IPS DF 19.7 (cell line): ENCODE measurements around the gene CBLN3.

Experiments used
- DNase-seq: peaks from one replicate; pipeline ENCODE4 v3.0.0-alpha.2; 2013; ENCODE audit warnings: low read depth, low spot score

The CBLN3 gene

DNA sequence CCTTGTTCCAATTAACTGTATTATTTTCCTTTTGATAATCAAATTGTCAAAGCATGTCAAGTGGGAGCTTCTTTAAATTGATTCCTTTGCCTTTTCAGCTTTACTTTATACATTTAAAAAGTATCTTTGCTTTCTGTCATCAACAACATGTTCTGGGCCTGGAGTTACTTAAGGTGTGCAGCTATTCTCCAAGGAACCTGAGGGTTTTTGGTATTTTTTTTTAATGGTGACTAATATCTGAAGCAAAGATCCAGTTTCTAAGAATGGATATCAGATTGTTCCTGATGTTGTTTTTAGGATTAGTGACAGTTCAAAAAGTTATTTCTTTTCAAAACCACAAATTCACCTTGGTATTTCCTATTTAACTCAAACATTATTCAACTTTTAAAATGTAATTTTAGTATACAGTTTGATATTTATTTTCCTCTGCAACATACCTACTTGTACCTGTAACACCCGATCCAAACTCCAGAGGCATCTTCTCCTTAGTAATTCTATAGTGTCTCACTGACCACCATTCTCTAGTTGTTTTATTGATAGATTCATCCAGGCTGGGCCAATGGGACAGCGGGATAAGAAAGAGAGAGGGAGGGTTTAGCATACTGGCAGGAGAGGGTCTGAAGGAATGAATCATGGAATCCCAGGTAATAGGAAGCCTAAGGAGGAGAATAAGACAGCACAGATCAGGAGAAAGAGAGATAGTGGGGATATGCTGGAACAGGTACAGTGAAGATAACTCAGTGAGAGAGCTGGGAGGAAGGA is 3.1 kb downstream of the CBLN3 start:
- DNase-seq: no peak

- no peak for DNase-seq
Observed at GRCh38 chr14:24425704-24426103, 3.8 kb downstream of the CBLN3 start.

DNA sequence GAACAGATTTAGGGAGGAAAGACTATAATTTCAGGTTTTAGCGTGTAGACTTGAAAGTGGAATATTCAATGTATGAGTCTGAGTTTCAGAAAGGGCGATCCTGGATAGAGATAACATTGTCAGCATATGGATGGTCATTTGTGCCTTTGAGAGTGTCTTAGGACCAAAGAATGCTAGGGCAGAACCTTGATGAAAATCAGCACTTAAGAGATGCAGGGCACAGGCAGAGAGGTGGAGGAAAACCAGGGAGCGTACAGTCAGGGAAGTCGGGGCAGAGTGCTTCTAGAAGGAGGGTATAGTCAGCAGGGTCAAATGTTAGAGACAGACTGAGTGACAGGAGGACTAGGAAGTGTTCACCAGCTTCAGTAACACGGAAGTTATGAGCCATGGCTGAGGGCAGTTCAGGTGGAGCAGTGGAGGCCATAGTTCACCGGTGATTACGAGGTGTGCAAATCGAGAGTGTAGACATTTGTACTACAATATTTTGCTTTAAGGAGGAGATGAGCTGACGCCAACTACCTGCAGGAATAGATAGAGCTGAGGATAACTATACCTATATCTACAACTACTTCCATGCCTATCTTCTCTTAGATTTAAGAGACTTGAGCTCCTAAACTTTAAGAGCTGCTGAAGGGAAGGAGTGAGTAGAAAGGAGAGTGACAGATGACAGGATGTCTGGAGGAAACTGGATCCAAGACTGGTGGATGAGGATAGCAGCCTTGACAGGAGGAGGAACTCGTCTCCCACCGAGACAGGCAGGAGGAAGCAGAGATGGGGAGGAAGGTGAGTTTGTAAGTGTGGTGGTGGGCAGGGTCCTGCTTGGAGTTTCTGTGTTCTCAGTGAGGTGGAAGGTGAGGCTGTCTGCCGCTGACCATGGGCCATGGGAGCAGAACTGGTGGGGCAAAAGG is 6.5 kb downstream of the CBLN3 start:
- no peak for DNase-seq

DNA sequence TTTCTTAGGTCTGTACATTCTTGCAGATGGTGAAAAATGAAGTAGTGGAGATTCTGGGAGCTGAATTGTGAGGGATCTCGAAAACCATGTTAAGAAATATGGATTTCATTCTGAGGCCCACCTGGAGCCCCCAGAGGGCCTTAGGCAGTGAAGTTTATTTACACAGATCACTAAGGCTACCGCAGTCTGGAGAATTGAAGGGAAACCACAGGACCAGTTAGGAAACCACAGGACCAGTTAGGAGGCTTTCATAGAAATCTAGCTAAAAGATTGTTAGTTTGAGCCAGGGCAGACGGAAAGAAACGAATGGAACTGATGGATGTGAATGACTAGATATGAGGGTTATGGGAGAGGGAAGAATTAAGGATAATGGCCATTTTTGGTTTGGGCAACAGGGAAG is 7.2 kb downstream of the CBLN3 start:
- DNase-seq: no peak

DNA sequence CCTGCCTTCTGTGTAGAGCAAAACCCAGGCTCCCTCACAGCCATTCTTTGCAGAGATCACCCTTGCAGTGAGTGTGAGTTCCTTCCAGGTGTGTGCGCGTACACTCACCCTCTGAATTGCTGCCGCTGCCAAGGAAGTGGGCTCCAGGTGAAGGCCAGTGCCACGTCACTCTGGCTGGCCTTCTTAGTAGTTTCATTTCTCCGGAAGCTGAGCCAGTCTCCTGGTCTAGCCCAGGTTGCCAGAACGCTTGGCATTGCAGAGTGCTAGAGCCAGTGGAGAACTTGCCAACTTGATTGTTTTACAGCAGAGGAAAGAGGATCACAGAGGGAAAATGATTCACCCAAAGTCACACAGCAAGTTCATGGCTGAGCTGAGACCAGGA is 11.0 kb downstream of the CBLN3 start:
- DNase-seq: no peak

DNA sequence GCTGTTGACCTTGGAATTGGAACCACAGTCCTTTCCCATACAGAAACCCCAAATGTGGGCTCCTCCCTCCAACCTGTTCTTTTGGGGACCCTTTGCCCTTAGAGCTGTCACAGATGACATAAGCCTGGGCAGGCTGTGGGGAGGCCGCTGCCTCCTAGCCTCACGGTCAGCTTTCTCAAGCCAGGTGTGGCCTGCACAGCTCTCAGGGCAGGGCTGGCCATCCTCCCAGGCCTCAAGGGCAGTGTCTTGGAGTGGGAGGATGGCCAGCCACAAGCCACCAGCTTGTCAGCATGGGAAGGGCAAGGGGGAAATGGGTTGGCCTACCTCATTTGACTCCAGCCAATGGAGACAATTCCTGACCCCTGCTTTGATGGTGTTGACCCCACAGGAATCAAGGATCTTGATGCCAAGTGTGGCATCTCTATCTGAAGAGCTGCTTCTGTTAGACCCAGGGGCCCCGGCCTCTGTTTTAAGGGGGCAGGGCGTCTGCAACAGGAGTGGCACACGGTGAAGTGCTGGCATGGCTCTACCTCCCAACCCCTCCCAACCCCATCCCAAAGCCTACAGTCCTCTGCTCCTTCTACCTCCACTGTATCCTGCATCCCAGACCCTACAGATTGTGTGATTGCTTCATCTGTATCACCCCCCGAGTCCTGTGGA is 11.5 kb downstream of the CBLN3 start:
- DNase-seq: no peak

DNA sequence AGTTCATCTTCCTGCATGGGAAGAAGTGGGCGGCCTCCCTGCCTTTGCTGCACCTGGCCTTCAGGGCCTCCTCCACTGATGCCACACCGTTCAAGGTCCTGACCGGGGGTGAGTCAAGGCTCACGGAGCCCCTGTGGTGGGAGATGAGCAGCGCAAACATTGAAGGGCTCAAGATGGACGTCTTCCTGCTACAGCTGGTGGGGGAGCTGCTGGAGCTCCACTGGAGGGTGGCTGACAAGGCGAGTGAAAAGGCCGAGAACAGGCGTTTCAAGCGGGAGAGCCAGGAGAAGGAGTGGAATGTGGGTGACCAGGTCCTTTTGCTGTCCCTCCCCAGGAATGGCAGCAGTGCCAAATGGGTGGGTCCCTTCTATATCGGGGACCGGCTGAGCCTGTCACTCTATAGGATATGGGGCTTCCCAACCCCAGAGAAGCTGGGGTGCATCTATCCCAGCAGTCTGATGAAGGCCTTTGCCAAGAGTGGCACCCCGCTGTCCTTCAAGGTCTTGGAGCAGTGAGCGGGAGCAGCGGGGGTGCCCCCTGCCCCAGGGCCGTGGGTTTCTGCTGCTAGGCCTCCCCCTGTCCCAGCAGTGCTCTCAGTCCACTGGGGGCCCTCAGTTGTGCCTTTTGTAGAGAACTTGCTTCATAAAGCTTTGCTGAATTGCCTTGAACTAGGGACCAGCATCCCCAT is 12.4 kb downstream of the CBLN3 start:
- no peak for DNase-seq

DNA sequence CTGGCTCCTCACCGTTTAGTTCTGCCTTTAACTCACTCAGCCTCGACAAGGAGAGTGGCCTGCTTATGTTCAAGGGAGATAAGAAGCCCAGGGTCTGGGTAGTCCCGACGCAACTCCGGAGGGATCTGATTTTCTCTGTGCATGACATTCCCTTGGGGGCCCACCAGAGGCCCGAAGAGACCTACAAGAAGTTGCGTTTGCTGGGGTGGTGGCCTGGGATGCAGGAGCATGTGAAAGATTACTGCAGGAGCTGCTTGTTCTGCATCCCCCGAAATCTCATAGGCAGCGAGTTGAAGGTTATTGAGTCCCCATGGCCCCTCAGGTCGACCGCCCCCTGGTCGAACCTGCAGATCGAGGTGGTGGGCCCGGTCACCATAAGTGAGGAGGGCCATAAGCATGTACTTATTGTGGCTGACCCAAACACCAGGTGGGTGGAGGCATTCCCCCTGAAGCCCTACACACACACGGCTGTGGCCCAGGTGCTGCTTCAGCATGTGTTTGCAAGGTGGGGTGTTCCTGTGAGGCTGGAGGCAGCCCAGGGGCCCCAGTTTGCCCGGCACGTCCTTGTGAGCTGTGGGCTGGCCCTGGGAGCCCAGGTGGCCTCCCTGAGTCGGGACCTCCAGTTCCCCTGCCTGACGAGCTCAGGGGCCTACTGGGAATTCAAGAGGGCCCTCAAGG is 13.1 kb downstream of the CBLN3 start:
- DNase-seq: no peak

GRCh38 chr14:24415421-24416253 is 13.8 kb downstream of the CBLN3 start:
- DNase-seq: no peak

DNA sequence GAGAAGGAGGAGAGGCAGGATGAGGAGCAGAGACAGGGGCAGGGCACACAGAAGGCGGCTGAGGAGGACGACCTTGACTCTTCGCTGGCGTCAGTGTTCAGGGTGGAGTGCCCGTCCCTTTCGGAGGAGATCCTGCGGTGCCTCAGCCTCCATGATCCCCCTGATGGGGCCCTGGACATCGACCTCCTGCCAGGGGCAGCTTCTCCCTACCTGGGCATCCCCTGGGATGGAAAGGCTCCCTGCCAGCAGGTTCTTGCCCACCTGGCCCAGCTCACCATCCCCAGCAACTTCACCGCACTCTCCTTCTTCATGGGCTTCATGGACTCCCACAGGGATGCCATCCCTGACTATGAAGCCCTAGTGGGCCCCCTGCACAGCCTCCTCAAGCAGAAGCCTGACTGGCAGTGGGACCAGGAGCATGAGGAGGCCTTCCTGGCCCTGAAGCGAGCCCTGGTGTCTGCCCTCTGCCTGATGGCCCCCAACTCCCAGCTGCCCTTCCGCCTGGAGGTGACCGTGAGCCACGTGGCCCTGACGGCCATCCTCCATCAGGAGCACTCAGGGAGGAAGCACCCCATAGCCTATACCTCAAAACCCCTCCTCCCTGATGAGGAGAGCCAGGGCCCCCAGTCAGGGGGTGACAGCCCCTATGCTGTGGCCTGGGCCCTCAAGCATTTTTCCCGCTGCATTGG is 14.6 kb downstream of the CBLN3 start:
- DNase-seq: no peak

DNA sequence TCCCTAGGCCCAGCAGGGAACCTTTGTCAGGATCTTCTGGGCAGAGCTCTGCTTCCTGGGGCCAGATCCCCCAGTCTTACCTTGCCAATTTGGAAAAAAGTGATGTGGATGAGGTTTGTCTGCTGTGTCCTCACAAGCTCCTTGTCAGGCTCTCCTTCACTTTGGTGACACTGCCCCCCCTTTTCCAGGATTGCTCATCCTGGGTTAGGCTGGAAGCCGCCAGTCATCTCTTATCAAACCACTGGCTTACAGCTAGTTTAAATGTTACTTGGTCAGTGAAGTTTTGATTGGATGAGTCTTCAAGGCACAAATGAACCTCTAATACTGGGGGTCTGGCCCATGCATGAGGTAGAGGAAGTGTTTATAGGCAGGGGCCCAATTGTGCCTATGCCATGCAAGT is 15.4 kb downstream of the CBLN3 start:
- no peak for DNase-seq

DNA sequence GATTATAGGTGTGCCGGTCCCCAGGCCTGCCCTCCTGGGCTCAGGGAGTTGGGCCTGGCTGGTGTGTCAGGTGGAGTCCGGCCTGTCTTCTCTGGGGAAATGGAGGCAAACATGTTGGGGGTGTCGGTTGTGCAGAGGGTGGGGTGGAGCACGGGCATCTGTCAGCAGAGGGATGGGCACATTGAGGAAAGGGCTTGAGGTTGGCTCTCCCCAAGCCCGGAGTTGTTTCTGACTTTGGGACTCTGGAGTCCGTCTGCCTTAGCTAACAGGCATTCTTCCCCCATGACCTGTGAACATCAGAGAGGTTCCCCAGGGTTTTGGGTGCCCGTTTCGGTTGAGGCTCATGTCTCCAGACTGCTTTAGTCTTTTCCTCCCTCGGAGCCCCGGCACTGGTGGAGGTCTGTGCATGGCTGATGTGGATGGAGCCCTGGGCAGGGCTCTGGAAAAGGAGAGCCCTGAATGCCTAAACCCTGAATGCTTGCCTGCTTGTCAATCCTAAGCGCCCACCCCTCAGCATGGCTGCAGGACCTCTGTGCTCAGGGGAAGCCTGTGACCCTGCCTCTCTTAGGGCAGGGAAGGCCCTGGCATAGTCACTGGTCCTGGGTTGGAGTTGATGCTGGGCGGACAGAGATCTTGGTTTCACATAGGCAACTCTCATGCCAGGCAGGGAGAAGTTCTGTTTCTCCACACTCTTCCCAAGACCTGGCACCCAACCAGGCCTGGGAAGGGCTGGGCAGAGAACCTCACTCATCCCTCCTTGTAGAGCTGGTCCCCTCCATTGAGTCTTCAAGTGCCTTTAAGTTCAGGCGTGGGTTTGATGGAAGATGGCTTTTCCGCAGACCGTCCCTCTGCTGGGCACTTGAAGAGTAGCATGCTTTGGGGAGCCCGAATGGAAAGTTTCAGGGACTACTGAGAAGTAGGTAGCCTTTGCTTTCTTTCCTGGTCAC is 17.8 kb downstream of the CBLN3 start:
- no peak for DNase-seq

DNA sequence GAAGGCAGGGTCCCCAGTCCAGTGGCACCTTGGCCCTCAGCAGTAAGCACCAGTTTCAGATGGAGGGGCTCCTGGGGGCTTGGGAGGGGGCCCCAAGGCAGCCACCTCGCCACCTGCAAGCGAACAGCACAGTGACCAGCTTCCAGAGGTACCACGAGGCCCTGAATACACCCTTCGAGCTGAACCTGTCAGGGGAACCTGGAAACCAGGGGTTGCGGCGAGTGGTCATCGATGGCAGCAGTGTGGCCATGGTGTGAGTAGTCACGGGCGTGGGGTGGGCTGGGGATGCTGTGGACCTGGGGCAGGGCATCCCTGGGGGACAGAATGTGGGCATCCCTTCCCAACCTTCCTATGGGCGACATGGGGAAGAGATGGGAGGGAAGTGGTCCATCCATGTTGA is 19.5 kb downstream of the CBLN3 start:
- DNase-seq: no peak

GRCh38 chr14:24409192-24409591 is 20.3 kb downstream of the CBLN3 start:
- no peak for DNase-seq

DNA sequence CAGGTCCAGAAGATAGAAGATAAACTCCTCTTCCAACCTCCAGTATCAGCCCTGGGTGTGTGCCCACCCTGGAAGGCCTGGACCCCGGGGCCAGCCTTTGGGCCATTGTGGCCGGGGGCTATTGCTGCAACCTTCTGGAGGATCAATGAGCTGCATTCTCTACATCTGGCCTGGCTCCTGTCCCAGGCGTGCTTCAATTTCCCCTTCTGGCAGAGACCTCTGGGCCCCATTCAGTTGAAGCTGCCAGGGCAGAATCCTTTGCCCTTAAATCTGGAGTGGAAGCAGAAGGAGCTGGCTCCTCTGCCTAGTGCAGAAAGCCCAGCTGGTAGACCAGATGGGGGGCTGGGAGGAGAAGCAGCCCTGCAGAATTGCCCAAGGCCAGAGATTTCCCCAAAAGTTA is 20.7 kb downstream of the CBLN3 start:
- no peak for DNase-seq

GRCh38 chr14:24407608-24408325 is 21.7 kb downstream of the CBLN3 start:
- no peak for DNase-seq

- no peak for DNase-seq
Observed at GRCh38 chr14:24406416-24406815, 23.1 kb downstream of the CBLN3 start.

DNA sequence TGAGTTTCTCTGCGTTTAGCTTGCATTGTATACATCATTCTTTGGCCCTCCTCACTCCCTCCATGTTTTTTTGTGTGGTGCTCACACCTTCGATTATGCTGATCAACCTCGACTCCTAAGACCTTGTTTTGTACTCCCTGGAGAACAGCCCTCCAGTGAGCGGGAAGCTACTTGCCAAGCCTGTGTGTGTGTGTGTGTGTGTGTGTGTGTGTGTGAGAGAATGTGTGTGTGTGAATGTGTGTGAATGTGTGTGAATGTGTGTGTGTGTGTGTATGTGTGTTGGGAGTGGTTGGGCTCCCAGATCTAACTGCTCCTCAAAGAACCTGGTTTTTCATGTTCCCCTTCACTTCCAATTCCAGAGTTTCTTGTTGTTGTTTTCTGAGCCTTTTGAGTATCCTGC is 24.7 kb downstream of the CBLN3 start:
- no peak for DNase-seq
